ENCODE results near the gene HPCAL1. TPM values are rescaled to one million over a fixed set of nuclear protein-coding genes. Genes with fewer than 3 reads are reported as not detected.

The HPCAL1 gene
- total RNA-seq, 1 donor from 2014 or later: 9.0 TPM

- no peak for DNase-seq (ENCODE audit: low read depth)
- peaks cover 2% of the 10 kb centered on the region for H3K36me3 ChIP-seq (ENCODE audit: control insufficient read depth, insufficient read depth, low read length)
- no peak for FAIRE-seq
- H3K27me3 ChIP-seq (ENCODE audit: control insufficient read depth, insufficient read depth, low read length): no peaks in the 10 kb centered on the region
- no peak for TF ChIP-seq CTCF (IDR thresholded peaks at IDR 0.05; ENCODE audit: insufficient read depth, low read length, severe bottlenecking)
- H3K4me3 ChIP-seq (ENCODE audit: low read depth, low read length): peak overlapping the region; percentile 42
These were observed 146.8 kb downstream of the HPCAL1 start for GRCh38 chr2:10449486-10449831.

DNA sequence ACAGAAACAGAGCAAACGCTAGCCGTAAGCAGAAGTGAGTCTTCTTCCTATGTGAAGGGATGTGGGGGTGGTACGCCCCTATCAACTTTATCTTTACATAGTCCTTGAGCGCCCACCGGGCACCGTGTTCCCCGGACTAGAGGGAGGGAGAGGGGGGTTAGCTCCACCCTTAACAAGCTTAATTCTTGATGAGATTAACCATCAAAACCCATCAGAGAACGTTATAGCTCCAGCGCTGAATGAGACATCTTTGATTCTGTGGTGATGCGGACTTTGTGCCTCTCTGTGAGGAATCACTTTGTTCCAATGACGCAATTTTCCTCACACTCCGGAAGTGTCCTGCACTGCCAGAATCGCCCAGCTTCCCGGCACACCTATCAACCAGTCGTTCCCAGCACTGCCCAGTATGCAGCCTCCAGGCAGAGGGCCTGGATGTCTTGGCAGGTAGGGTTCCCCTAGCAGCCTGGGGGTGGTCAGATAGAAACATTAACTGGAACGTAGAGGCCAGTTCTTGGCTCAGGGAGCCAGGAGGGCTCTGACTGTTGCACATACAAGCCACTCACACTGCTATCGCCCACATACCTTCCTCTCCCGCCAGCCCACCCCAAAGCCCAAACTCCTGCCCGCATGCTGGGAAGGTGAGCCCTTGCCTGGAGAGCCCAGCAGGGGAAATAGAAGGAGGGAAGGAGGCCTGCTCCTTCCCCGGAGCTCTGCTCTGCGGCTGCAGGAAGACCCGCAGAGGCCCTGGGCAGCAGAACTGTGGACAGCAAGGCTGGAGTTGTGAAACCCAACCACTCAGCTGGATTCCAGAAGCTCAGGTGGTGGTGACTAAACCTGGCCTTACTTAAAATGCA, 147.4 kb downstream of the HPCAL1 start:
- peak; percentile 63 for DNase-seq (ENCODE audit: low read depth)
- Histone ChIP-seq H3K36me3 (ENCODE audit: control insufficient read depth, insufficient read depth, low read length) (peaks cover 1% of the 10 kb centered on the region), H3K27me3 (ENCODE audit: control insufficient read depth, insufficient read depth, low read length) (no peaks in the 10 kb centered on the region), H3K4me3 (ENCODE audit: low read depth, low read length) (no peak overlapping the region)
- FAIRE-seq: no peak
- no peak for TF ChIP-seq CTCF (IDR thresholded peaks at IDR 0.05; ENCODE audit: insufficient read depth, low read length, severe bottlenecking)

DNA sequence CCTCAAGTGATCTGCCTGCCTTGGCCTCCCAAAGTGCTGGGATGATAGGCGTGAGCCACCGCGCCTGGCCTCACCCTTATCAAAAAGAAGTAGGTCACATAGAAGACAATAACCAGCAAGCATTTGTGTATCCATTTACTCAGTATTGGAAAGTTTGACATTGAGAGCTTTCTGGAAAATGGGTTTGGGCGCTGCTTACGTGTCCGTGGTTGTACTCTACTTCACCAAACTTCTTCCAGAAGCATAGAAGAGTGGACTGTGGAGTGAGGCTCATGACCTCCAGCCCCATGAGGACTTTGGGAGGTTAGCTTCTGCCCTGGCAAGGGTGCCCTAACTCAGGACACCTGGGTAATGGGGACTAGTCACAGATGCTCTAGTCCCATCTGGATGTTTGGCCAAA, 149.1 kb downstream of the HPCAL1 start:
- DNase-seq (ENCODE audit: low read depth): no peak
- no peak overlapping the region for H3K4me3 ChIP-seq (ENCODE audit: low read depth, low read length)
- no peak for TF ChIP-seq CTCF (IDR thresholded peaks at IDR 0.05; ENCODE audit: insufficient read depth, low read length, severe bottlenecking)
- H3K27me3 ChIP-seq (ENCODE audit: control insufficient read depth, insufficient read depth, low read length): no peaks in the 10 kb centered on the region
- no peak for FAIRE-seq
- H3K36me3 ChIP-seq (ENCODE audit: control insufficient read depth, insufficient read depth, low read length): no peaks in the 10 kb centered on the region

- FAIRE-seq: no peak
- peak; percentile 98 for DNase-seq (ENCODE audit: low read depth)
- no peak for TF ChIP-seq CTCF (IDR thresholded peaks at IDR 0.05; ENCODE audit: insufficient read depth, low read length, severe bottlenecking)
These were observed 149.6 kb downstream of the HPCAL1 start for GRCh38 chr2:10452312-10452711.

GRCh38 chr2:10452956-10453904, 150.5 kb downstream of the HPCAL1 start:
- Histone ChIP-seq H3K36me3 (ENCODE audit: control insufficient read depth, insufficient read depth, low read length) (no peaks in the 10 kb centered on the region), H3K4me3 (ENCODE audit: low read depth, low read length) (no peak overlapping the region), H3K27me3 (ENCODE audit: control insufficient read depth, insufficient read depth, low read length) (no peaks in the 10 kb centered on the region)
- no peak for TF ChIP-seq CTCF (IDR thresholded peaks at IDR 0.05; ENCODE audit: insufficient read depth, low read length, severe bottlenecking)
- no peak for FAIRE-seq
- DNase-seq (ENCODE audit: low read depth): no peak

More at GRCh38 chr2:10452312-10452711, 149.6 kb downstream of the HPCAL1 start:
- Histone ChIP-seq H3K27me3 (ENCODE audit: control insufficient read depth, insufficient read depth, low read length) (no peaks in the 10 kb centered on the region), H3K36me3 (ENCODE audit: control insufficient read depth, insufficient read depth, low read length) (no peaks in the 10 kb centered on the region), H3K4me3 (ENCODE audit: low read depth, low read length) (no peak overlapping the region)

All from bronchial epithelial cell (primary cell).